ENCODE results near the gene LRP1-AS. TPM values are rescaled to one million over a fixed set of nuclear protein-coding genes. Genes with fewer than 3 reads are reported as not detected.
"Not testable (repeated sequence)": the region's sequence is repeated elsewhere in the genome, so short reads cannot be mapped to it uniquely, and the experiment has no call there.

Gene LRP1-AS
- total RNA-seq, 2 donors from 2014 or later, result not detected

DNA sequence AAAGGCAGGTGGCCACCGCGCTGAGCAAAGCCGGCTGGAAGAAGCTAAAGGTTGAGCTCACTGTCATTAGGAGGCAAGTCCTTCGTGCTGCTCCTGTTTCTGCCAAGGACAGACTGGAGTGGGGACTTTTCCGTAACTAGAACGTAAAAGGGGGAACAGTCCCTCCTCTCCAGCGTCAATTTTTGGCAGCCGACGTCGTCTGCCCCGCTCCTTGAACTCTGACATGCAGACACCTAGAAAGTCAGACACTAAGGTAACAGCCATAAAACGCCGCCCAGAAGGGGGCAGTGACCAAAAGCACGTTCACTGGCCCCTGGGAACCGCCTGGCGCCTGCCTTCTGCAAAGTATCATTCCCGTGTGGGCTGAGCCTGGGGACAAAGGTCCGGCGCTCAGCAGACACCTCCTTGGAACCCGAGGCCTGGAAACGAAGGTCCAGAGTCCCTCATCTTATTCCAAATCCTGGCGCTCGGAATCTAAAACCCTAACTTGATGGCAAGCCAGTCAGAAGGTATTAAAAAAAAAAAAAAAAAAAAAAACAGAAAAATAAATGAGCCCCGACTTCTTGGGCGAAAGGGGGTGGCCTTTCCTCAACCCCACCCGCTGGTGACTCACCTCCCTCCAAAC lies 20.2 kb downstream of the LRP1-AS start:
- H3K9me3 ChIP-seq (ENCODE audit: control insufficient read depth, low read length, poor library complexity, severe bottlenecking), result no peaks in the 10 kb centered on the region
- Mint-ChIP-seq H3K36me3 (ENCODE audit: low read depth) (peaks cover 4% of the 10 kb centered on the region), H3K4me3 (peak overlapping the region; percentile 97), H3K27ac (peak overlapping the region; percentile 71), H3K27me3 (no peaks in the 10 kb centered on the region), H3K4me1 (peaks cover 7% of the 10 kb centered on the region)
- ATAC-seq, result peak; percentile 32
- peak in 1 of 3 donors; percentile 19 for DNase-seq

DNA sequence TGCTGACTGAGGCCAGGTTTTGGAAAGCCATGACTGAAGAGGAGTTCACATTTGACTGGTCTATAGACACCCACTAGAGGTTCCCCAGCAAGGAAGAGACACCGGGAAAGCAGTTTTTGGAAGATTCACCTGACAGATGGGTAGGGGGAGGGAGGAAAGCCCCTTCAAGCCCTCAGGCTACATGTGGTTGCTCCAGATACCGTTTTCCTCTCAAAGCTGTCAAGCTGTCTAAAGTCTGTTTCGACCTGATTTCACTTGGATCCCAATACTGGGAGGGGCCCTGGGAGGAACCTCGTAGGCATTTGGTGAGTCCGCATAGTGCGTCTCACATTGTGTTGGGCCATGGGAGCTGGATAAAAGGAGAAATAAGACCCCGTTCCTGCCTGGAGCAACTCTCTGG lies 20.9 kb downstream of the LRP1-AS start:
- Mint-ChIP-seq H3K27me3 (no peaks in the 10 kb centered on the region), H3K4me3 (peak overlapping the region; percentile 61)

DNA sequence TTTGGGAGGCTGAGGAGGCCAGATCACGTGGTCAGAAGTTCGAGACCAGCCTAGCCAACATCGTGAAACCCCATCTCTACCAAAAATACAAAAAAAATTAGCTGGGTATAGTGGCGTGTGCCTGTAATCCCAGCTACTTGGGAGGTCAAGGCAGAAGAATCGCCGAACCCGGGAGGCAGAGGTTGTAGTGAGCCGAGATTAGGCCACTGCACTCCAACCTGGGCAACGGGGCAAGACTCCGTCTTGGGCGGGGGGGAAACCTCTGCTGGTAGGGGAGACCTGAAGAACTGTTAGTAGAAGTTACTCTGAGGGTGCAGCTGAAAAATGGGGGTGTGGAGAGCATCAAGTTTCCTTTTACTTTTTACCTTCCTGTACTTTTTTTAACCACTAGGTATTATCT lies 21.4 kb downstream of the LRP1-AS start:
- H3K4me3 Mint-ChIP-seq, result no peak overlapping the region
- peaks cover 4% of the 10 kb centered on the region for H3K36me3 Mint-ChIP-seq (ENCODE audit: low read depth)
- no peaks in the 10 kb centered on the region for H3K9me3 ChIP-seq (ENCODE audit: control insufficient read depth, low read length, poor library complexity, severe bottlenecking)
- ATAC-seq (no peak), DNase-seq (no peak)
- no peaks in the 10 kb centered on the region for H3K27me3 Mint-ChIP-seq
- H3K4me1 Mint-ChIP-seq, result peaks cover 5% of the 10 kb centered on the region
- H3K27ac Mint-ChIP-seq, result no peak overlapping the region

More for the DNA sequence above, 20.9 kb downstream of the LRP1-AS start:
- DNase-seq (no peak), ATAC-seq (no peak)
- peaks cover 4% of the 10 kb centered on the region for H3K36me3 Mint-ChIP-seq (ENCODE audit: low read depth)
- H3K27ac Mint-ChIP-seq, result no peak overlapping the region
- H3K9me3 ChIP-seq (ENCODE audit: control insufficient read depth, low read length, poor library complexity, severe bottlenecking), result no peaks in the 10 kb centered on the region
- H3K4me1 Mint-ChIP-seq, result peaks cover 7% of the 10 kb centered on the region

DNA sequence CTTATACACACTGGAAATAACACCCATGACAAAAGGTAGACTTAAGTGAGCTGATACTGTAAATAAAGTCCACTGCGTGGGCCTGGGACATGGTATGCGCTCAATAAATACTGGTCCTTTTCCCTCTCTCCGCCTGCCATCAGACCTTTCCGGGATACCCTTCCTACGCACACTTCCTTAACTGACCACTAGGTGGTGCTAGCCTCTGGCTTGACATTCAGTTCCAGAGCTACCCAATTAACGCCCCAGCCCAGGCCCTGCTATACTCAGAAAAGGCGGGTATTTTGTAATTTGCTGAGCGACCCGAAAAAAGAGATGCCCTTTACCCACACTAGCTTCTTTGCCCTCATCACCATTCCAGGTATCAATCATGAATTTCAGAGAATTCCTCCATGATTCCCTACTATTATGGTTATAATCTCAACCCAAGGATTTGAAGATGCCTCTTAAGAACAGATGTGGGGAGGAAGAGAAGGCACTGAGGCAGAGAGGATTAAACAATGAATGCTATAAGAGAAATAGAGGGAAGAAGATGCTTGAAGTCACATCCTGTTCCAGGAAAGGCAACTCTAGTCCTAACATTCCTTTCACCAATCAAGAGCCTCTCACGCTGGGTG lies 23.1 kb downstream of the LRP1-AS start:
- ATAC-seq (peak; percentile 78), DNase-seq (peak; percentile 50 to 74 (median 55))
- Mint-ChIP-seq H3K4me1 (peaks cover 5% of the 10 kb centered on the region), H3K27ac (no peak overlapping the region), H3K27me3 (no peaks in the 10 kb centered on the region), H3K36me3 (ENCODE audit: low read depth) (peaks cover 4% of the 10 kb centered on the region), H3K4me3 (peak overlapping the region; percentile 28)
- H3K9me3 ChIP-seq (ENCODE audit: control insufficient read depth, low read length, poor library complexity, severe bottlenecking), result no peaks in the 10 kb centered on the region

GRCh38 chr12:57123813-57124212 lies 23.6 kb downstream of the LRP1-AS start:
- Mint-ChIP-seq H3K4me1 (peaks cover 5% of the 10 kb centered on the region), H3K27ac (no peak overlapping the region), H3K36me3 (ENCODE audit: low read depth) (peaks cover 4% of the 10 kb centered on the region), H3K27me3 (no peaks in the 10 kb centered on the region), H3K4me3 (no peak overlapping the region)
- DNase-seq (no peak), ATAC-seq (no peak)
- no peaks in the 10 kb centered on the region for H3K9me3 ChIP-seq (ENCODE audit: control insufficient read depth, low read length, poor library complexity, severe bottlenecking)

DNA sequence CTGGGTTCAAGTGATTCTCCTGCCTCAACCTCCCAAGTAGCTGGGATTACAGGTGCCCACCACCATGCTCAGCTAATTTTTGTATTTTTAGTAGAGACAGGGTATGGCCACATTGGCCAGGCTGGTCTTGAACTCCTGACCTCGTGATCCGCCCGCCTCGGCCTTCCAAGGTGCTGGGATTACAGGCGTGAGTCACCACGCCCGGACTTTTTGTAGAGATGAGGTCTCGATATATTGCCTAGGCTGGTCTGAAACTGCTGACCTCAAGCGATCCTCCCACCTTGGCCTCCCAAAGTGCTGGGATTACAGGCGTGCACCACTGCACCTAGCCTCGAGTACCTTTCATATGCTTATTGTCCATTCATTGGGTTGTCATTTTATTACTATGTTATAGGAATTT lies 26.7 kb downstream of the LRP1-AS start:
- H3K4me1 Mint-ChIP-seq; ATAC-seq; DNase-seq; H3K27ac Mint-ChIP-seq; H3K36me3 Mint-ChIP-seq (ENCODE audit: low read depth); H3K4me3 Mint-ChIP-seq; H3K9me3 ChIP-seq (ENCODE audit: control insufficient read depth, low read length, poor library complexity, severe bottlenecking); H3K27me3 Mint-ChIP-seq: not testable (repeated sequence)

DNA sequence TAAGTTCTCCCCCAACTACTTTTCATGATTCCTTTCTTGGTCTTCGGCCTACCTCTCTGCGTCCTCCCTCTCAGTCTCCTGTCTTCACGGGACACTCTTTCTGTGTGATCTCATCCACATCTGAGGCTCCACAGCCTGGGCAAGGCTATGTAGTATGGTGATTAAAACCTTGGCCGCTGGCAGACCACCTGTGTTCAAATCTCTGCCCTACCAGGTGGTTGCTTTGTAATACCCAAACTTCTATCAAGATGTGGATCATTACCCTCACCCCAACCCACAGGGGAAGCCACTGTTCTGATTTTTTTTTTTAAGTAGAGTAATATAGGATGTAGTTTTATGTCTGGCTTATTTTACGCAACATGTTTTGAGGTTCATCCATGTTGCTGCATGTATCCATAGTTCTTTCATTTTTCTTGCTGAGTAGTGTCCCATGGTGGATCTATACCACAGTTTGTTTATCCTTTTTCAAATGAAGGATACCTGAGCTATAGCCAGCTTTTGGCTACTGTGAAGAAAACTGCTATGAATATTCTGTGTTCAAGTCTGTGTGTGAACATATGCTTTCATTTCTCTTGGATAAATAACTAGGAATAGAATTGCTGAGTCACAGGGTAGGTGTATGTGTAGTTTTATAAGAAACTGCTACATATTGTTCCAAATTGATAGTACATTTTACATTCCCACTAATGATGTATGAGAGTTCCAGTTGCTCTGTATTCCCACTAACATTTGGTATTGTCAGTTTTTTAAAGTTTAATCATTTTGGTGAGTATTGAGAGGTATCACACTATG lies 27.9 kb downstream of the LRP1-AS start:
- DNase-seq, result no peak
- Mint-ChIP-seq H3K4me3 (no peak overlapping the region), H3K4me1 (peaks cover 8% of the 10 kb centered on the region), H3K27ac (peak overlapping the region; percentile 9), H3K27me3 (peaks cover 10% of the 10 kb centered on the region), H3K36me3 (ENCODE audit: low read depth) (peaks cover 9% of the 10 kb centered on the region)
- no peak for ATAC-seq
- H3K9me3 ChIP-seq (ENCODE audit: control insufficient read depth, low read length, poor library complexity, severe bottlenecking), result no peaks in the 10 kb centered on the region

- Mint-ChIP-seq H3K4me3 (no peak overlapping the region), H3K27ac (peak overlapping the region; percentile 9), H3K27me3 (peaks cover 10% of the 10 kb centered on the region), H3K4me1 (peaks cover 4% of the 10 kb centered on the region), H3K36me3 (ENCODE audit: low read depth) (peaks cover 5% of the 10 kb centered on the region)
- DNase-seq (no peak), ATAC-seq (peak; percentile 12)
- H3K9me3 ChIP-seq (ENCODE audit: control insufficient read depth, low read length, poor library complexity, severe bottlenecking), result no peaks in the 10 kb centered on the region
Measured at GRCh38 chr12:57118711-57119271, 28.6 kb downstream of the LRP1-AS start.

- Mint-ChIP-seq H3K27ac (no peak overlapping the region), H3K4me1 (peaks cover 15% of the 10 kb centered on the region), H3K4me3 (no peak overlapping the region), H3K27me3 (peaks cover 10% of the 10 kb centered on the region), H3K36me3 (ENCODE audit: low read depth) (peaks cover 5% of the 10 kb centered on the region)
- no peak for ATAC-seq
- H3K9me3 ChIP-seq (ENCODE audit: control insufficient read depth, low read length, poor library complexity, severe bottlenecking), result no peaks in the 10 kb centered on the region
- DNase-seq, result no peak
Measured at GRCh38 chr12:57116580-57117281, 30.7 kb downstream of the LRP1-AS start.

DNA sequence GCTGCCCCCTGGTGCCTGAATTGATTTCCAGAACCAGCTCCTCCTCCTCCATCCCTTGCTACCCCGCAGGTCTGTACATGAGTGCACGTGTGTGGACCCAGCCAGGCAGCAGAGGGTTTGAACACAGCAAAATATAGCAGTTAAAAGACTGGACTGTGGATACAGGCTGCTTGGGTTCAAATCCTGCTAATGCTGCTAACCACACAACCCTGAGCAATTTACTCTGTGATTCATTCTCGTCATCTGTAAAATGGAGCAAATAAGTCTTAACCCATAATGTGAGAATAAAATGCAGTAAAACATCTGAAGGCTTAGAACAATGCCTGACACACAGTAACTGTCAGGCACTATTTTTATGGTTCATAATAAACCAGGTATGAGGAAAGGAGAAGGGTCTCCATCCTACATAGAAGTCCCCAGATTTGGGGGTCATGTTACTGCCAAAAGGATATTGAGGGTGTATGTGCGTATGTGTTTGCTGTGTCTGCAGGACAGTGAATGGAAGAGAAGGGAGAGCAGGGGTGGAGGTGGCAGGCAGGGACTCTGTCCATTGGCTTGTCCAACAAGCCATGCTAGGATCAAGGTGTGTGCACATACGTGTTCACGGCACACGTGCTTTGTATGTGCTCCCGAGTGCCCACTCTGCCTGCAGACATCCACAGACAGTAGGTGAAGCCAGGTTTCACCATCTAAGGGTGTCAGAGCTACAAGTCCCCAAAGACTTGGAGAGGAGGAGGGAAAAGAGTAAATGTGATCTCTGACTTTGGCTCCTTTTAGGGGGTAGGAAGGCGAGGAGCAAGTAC lies 34.7 kb downstream of the LRP1-AS start:
- ATAC-seq (no peak), DNase-seq (no peak)
- H3K4me1 Mint-ChIP-seq, result peaks cover 37% of the 10 kb centered on the region
- no peaks in the 10 kb centered on the region for H3K9me3 ChIP-seq (ENCODE audit: control insufficient read depth, low read length, poor library complexity, severe bottlenecking)
- H3K4me3 Mint-ChIP-seq, result peak overlapping the region; percentile 100
- peaks cover 12% of the 10 kb centered on the region for H3K36me3 Mint-ChIP-seq (ENCODE audit: low read depth)
- H3K27me3 Mint-ChIP-seq, result peaks cover 10% of the 10 kb centered on the region
- H3K27ac Mint-ChIP-seq, result peak overlapping the region; percentile 99

DNA sequence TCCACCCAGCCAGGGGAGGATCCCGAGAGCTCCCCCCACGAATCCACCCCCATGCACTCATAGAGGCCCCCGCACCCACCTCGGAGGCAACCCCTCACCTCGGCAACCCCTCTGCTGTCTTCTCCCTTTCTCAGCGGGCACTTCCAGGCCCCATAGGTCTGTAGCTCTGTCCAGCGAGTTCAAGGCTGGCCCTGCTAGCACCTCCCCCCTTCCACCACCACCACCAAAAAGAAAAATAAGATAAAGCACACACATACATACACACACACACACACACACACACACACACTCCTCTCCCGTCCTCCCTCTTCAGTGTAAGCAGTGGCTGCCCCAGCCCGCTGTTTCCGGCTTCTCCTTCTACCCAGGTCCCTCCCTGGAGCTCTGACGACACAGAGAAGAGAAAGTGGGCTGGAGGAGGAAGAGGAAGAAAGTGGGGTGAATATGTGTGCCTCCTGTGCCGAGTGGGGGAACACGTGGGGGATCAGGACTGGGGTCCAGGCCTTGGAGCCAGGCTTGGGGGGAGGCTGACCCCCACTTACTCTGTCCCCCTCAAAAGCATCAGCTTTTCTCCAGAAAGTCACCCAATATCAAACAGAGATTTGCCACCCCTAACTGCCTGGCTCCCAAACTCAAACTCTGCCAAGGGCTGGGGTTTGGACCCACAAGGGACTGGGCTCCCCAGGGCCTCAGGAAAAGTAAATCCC lies 36.2 kb downstream of the LRP1-AS start, which contains the start of gene STAT6:
Gene STAT6 (minus strand): TSS at position 332 of the 704 bp plus-strand sequence. CDS start 3,084 bp downstream, outside the sequence.
- Mint-ChIP-seq H3K27ac (peak within 1 kb of the TSS; percentile 99), H3K4me3 (peak within 1 kb of the TSS; percentile 100), H3K36me3 (ENCODE audit: low read depth) (peaks cover 9% of the 10 kb centered on the region), H3K27me3 (peaks cover 3% of the 10 kb centered on the region), H3K4me1 (peaks cover 38% of the 10 kb centered on the region)
- no peaks in the 10 kb centered on the region for H3K9me3 ChIP-seq (ENCODE audit: control insufficient read depth, low read length, poor library complexity, severe bottlenecking)
- DNase-seq (peak; percentile 64 to 75 (median 74)), ATAC-seq (peak; percentile 70)

All from T-helper 17 cell (primary cell).